Sciatic nerve (tissue), 2 donors: ENCODE data around the gene ILKAP. TPM values are rescaled to one million over a fixed set of nuclear protein-coding genes. Genes with fewer than 3 reads are reported as not detected.

Experiments used
- ATAC-seq: fragments of 200-7000 bp; cut with Tn5 transposase; one replicate; pipeline ENCODE4 v1.9.1; 2020; ENCODE audit warnings: mild to moderate bottlenecking, moderate library complexity
- DNase-seq: peaks from one replicate; pipeline ENCODE4 v3.0.0-alpha.2; 2020; ENCODE audit warnings: low spot score
- intact Hi-C: fragments of 100-400 bp; cut with DNase I; formaldehyde crosslinking; loops from one replicate; pipeline ENCODE4 v1.14.2; 2022
- total RNA-seq: library from RNA; stranded (reverse); fragmentation: NEBNext Ultra II Directional; extraction: Animal tissue kit (Norgen Biotek cat#: 25700); gene quantifications from one replicate; pipeline ENCODE4 v1.2.1, GENCODE V29; 2021
- donor health status: DM: no; HTN: no; CAD: no.
- donor health status: DM: no; HTN: no; CAD: no.

The ILKAP gene
- total RNA-seq, 1 donor from 2014 or later: 61.7 TPM

- intact Hi-C loops: no loop called here
- DNase-seq: no peak
Measured at GRCh38 chr2:238169708-238170251, 33.7 kb downstream of the ILKAP start.

DNA sequence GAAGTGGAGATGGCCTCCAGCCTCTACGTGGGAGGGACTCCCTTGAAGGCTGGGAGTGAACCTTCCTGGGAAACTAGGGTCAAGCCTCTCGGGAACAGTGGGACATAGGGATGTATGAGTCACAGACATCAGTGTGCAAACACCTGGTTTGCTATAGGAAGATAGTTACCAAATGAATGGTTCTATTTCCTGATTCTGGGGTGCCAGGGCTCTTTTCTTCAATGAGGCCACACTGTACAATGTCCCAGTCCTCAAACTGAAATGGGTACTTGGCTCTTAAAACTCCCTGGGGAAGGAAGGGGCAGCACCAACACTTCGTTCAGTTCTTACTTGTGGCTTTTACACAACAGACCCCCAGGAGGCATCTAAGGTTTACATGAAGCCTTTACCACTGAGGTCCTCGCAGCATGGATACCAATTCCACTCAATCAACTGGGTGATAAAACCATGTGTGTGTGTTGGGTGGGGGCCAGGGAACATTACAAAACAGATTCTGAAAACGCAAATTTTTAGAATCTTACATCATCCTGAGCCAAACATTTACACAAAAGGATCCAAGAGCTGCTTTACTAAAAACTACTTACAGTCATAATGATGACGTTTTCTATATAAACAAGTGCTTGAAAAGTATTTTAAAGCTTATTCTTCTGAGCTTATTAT lies 34.3 kb downstream of the ILKAP start:
- DNase-seq: no peak
- intact Hi-C loops: no loop called here
- peak; percentile 77 for ATAC-seq

More at GRCh38 chr2:238169708-238170251, 33.7 kb downstream of the ILKAP start:
- peak; percentile 69 for ATAC-seq

GRCh38 chr2:238168196-238169047 lies 35.1 kb downstream of the ILKAP start:
- intact Hi-C loops: no loop called here
- no peak for DNase-seq
- ATAC-seq: no peak

GRCh38 chr2:238167761-238168160 lies 35.7 kb downstream of the ILKAP start:
- DNase-seq (no peak), ATAC-seq (no peak)
- intact Hi-C loops: no loop called here

- intact Hi-C loops: no loop called here
- ATAC-seq (no peak), DNase-seq (no peak)
Measured at GRCh38 chr2:238167344-238167715, 36.2 kb downstream of the ILKAP start.

DNA sequence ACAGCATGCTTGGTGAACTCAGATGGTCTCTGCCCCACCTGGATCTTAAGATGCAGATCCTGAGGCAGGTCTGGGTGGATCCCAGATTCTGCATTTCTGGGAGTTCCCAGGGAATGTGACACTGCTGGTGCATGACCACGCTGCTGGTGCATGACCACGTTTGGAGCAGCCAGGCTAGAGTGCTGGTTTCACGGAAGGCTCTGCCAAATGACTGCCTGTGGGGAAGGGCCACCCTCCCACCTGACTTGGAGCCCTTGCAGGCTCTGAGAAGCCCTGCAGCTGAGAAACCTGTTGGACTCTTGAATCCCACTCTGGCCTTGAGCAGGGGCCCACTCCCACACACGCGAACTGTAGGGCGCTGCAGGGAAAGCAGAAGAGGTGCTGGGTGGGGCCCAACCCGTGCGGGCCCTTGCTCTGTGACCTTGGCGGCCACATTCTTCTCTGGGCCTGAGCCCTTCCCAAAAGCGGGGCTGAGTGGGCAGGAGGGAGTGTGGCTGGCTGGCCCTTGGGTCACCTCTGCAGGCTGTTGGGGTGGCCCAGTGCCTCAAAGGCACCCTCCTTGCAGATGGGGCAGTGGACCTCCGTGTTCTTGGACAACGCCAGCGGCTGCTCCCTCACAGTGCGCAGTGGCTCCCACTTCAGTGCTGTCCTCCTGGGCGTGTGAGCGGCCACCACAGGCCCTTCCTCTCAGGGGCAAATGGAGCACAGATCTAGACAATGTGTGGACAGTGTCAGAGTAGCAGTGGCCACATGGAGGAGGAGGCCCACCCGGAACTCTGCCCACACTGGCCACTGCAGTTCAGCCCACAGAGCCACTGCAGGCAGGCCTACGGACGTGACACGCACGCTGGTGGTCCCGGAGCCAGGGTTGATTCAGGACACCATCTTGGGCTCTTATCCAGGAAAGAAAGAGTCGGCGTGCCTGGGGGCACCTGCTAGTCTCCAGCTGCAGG lies 36.8 kb downstream of the ILKAP start:
- intact Hi-C loops: no loop called here
- DNase-seq (peak; percentile 53), ATAC-seq (no peak)

DNA sequence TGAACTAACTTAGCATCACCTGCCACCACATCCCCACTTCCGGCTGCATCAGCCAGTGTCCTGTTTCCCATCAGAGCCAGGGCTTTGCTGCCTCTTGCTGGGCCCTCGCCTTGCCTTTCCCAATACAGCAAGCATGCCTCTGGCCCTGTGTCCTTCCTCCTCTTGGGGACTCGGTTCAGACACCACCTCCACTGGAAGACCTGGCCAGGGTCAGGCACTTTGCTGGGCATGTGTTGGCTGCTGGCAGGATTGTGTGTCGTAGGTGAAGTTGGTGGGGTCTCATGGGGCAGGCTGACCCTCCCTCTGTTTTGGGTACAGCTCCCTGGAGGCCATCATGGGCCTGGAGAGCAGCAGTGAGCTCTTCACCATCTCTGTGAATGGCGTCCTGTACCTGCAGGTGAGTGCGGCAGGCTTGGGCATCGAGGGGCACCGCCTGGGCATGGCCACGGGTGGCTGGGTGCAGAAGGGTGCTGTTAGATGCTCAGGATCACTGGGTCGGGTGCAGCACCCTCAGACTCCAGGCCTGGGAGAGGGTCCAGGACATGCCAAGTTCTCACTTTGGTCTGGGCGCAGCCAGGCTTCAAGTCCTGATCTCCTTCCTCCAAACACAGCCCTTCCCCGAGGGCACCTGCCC lies 38.1 kb downstream of the ILKAP start:
- DNase-seq (peak; percentile 41), ATAC-seq (no peak)
- intact Hi-C loops: no loop called here

DNA sequence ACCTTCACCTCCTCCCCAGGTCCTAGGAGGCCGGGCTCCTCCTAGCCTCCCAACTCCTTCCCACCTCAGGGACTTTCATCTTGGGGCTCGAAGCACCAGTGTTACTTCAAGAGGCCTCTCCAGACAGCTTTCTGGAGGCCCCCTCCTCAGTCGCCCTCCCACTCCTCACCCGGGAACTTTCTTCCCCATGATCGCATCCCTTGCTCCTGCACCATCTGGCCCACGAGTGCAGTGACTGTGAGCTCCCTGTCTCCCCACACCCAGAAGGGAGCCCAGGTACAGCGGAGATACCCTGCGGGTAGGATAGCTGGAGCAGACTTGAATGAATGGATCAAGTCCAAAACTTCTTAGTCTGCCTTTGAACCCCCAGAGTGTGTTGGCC lies 38.6 kb downstream of the ILKAP start:
- intact Hi-C loops: no loop called here
- ATAC-seq: no peak

GRCh38 chr2:238163481-238164198 lies 39.9 kb downstream of the ILKAP start:
- peak; percentile 48 for DNase-seq
- no peak for ATAC-seq
- intact Hi-C loops: no loop called here

More for the DNA sequence above, 38.6 kb downstream of the ILKAP start:
- no peak for DNase-seq

DNA sequence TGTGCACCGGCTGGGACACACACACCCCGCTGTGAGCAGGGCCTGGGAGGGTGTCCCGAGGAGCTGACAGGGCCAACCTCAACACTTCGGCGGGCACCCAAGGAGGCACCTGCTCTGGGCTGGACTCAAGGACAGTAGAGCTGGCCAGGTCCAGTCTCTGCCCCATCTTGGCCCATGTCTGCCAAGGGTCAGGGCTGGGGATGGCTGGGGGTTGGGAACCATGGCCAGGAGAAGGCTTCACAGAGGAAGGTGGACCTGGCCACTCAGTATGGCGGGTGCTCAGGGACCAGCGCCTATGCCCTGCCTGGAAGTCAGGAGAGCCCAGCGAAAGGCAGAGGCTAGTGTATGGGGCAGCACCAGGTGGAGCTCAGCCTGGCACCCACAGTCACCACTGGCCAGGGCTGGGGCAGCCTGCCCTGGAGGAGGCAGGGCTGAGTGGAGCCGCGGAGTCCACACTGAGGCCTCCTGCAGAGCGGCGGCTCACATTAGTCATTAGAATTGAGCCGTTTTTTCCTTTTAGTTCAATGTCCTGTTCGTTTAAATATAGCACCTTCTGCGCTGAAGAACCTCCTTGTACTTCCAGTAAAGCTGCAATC lies 40.6 kb downstream of the ILKAP start:
- intact Hi-C loops: no loop called here
- DNase-seq: peak; percentile 48
- no peak for ATAC-seq

DNA sequence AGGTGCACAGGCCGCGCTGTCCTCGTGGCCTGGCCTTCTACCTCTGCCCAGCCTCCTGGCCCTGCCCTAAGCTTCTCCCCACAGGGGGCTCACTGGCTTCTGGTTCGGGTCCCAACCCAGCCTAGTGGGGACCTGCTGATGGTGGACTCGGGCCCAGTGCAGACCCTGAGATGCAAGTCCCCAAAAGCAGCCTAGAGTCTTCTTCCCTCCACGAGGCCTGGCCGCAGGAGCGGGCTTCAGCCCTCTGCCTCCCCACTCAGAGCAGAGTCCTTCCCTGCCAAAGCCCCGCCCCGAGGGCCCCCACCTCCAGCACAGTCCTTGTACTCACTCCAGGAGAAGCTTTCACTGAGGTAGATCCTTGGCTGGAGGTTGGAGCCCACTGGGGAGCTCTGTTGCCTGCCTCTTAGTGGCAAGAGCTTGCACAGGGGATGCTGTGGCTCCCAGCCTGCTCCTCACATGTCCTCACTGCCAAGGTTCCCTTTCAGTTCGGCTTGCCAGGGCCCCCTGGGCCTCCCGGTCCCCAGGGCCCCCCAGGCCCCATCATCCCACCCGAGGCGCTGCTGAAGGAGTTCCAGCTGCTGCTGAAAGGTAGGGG lies 41.1 kb downstream of the ILKAP start:
- no peak for ATAC-seq
- intact Hi-C loops: no loop called here
- peak; percentile 49 for DNase-seq

GRCh38 chr2:238161291-238162051 lies 42.0 kb downstream of the ILKAP start:
- DNase-seq (peak; percentile 56), ATAC-seq (no peak)
- intact Hi-C loops: no loop called here

DNA sequence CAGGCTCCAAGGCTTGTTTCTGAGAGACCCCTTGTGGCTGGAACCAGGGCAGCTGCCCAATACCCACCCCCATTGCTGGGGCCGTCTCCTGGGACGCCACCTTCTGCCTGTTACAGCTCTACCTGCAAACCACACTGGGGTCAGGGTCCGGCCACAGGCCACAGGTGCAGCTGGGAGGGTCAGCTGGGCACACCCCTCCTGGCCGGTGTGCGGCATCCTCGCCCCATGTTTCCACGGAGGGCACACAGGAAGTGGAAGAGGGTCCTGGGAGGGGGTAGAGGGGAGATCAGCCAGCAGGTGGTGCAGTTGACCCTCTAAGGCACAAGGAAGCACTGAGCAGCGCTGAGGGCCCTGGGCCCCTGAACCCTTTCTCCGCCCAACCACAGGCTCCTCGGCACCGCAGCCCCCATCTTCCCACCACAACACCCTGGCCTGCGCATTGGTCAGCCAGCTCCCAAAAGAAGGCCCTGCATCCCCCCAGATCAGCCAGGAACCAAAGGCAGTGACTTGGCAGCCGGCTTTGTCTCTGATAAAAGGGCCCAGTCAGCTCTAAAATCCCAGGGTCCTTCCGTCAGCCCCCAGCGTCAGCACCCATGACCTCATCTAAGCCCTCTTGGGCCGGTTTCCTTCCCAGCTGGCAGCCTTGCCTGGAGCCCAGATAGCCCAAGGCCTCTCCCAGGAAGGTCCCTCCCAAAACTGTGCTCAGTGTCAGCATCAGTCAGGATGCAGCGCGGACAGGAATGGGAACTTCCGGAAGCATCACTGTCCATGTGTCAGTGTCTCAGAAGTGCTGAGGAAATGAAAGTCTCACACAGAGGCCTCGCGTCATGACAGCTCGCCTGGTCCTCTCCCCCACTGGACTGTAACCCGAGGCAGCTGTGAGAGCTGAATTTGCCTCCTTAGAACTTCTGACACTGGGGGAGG lies 43.0 kb downstream of the ILKAP start:
- intact Hi-C loops: no loop called here
- ATAC-seq (no peak), DNase-seq (peak; percentile 56)

GRCh38 chr2:238159661-238160205 lies 43.8 kb downstream of the ILKAP start:
- ATAC-seq (no peak), DNase-seq (no peak)
- intact Hi-C loops: no loop called here

DNA sequence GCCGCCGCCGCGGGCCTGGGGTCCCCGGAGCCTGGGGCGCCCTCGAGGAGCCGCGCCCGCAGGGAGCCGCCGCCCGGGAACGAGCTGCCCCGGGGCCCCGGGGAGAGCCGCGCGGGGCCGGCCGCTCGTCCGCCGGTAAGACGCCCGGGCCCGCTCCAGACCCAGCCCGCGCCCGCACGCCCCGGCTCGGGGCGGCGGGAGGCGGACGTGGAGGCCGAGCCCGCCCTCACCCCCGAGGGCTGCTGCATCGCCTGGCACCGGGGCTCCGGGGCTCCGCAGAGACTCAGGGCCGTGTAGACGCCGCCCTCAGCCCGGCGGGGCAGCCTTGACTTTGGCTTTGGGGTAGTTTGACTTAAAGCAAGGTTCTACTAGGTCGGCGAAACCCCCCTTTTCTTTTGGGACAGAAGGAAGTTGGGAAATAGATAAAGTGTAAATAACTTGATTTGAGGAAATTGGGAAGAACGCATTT lies 44.4 kb downstream of the ILKAP start:
- ATAC-seq (no peak), DNase-seq (no peak)
- intact Hi-C loops: no loop called here
